Transverse colon (tissue), 4 donors: Measurements from ENCODE around the gene LCORL. TPM values are rescaled to one million over a fixed set of nuclear protein-coding genes. Genes with fewer than 3 reads are reported as not detected.

Source experiments
- DNase-seq: peaks from one replicate; pipeline ENCODE4 v3.0.0-alpha.2; 2019
- H3K27ac ChIP-seq, 4 donors: fragments of 200-600 bp; sonication (generic); 2 replicates each; pipeline ENCODE4 v1.5.1; 2016 to 2018; ENCODE audit warnings: inconsistent platforms in 4 of 4
- H3K27me3 ChIP-seq: fragments of 200-600 bp; sonication (generic); 2 replicates; pipeline ENCODE4 v1.5.1; 2017; ENCODE audit warnings: inconsistent platforms
- H3K36me3 ChIP-seq, 4 donors: fragments of 200-600 bp; sonication (generic); 2 replicates each; pipeline ENCODE4 v1.5.1; 2017 to 2019; ENCODE audit warnings: inconsistent platforms in 4 of 4
- H3K4me1 ChIP-seq, 4 donors: fragments of 200-600 bp; sonication (generic); 2 replicates each; pipeline ENCODE4 v1.5.1; 2017 to 2020; ENCODE audit warnings: inconsistent platforms in 4 of 4
- H3K4me3 ChIP-seq, 4 donors: fragments of 200-600 bp; sonication (generic); 1 replicate in 1 of 4; 2 replicates in 3 of 4; pipeline versions ENCODE4 v1.5.1 to v1.6.1; 2017 to 2019; ENCODE audit warnings: inconsistent platforms in 4 of 4
- H3K9me3 ChIP-seq, 2 donors: fragments of 200-600 bp; sonication (generic); 2 replicates each; pipeline ENCODE4 v1.5.1; 2017 to 2019; ENCODE audit warnings: inconsistent platforms in 2 of 2
- CTCF ChIP-seq, 5 experiments: fragments of 200-600 bp in 3 of 5; fragments of 450-650 bp in 2 of 5; sonication (generic) in 3 of 5; IDR thresholded peaks; 1 replicate in 2 of 5; 2 replicates in 3 of 5; pipeline ENCODE4 v1.5.1; 2016 to 2017; ENCODE audit warnings: antibody characterized with exemption in 5 of 5, inconsistent platforms in 3 of 5, mild to moderate bottlenecking in 2 of 5, moderate library complexity in 1 of 5
- EP300 ChIP-seq: sonication (generic); formaldehyde crosslinking; IDR thresholded peaks from one replicate; pipeline ENCODE4 v1.6.1; 2017; ENCODE audit warnings: antibody characterized with exemption, low read depth
- POLR2A ChIP-seq: fragments of 450-650 bp; IDR thresholded peaks from one replicate; pipeline ENCODE4 v1.6.1; 2016; ENCODE audit warnings: antibody characterized with exemption, mild to moderate bottlenecking, moderate library complexity
- POLR2AphosphoS5 ChIP-seq, 3 donors: sonication (generic); formaldehyde crosslinking; IDR thresholded peaks; one replicate each; pipeline ENCODE4 v1.6.1; 2016; ENCODE audit warnings: antibody characterized with exemption in 3 of 3
- WGBS, 2 donors: methylation state at CpG; one replicate each; pipeline ENCODE4 v1.1.5; 2018; ENCODE audit warnings: low coverage in 1 of 2; 5-methylcytosine and 5-hydroxymethylcytosine counted together
- in situ Hi-C, 4 donors: fragments of 200-750 bp; cut with MboI; loops; one replicate each; pipeline versions ENCODE4 v1.15.0 to v1.15.1; 2017; ENCODE audit warnings: low sequenced_read_pairs in 3 of 4, low pct_ligation_motif_present in 1 of 4, low pct_unique_long_range_greater_than_20kb in 1 of 4
- intact Hi-C: fragments of 100-400 bp; cut with DNase I; formaldehyde crosslinking; loops from one replicate; pipeline ENCODE4 v1.15.1; 2023; ENCODE audit warnings: low total_unique reads
- total RNA-seq, 4 donors: library from RNA; depleted of rRNA; stranded (reverse); fragments of >200 nt; gene quantifications; one replicate each; pipeline ENCODE4 v1.1.0, GENCODE V29; 2016

The LCORL gene
- total RNA-seq, 4 donors from 2014 or later: 14.7 to 162 (median 28.5) TPM

GRCh38 chr4:18050448-18050847 is 28.9 kb upstream of the LCORL start:
- H3K9me3 ChIP-seq: no peaks in the 10 kb centered on the region
- 88 to 93% methylated on average over 6 of the region's 6 CpGs for WGBS, 2 donors
- in situ Hi-C loops: no loop called here
- intact Hi-C loops: no loop called here
- TF ChIP-seq POLR2AphosphoS5 (IDR thresholded peaks at IDR 0.05) (no peak), POLR2A (no peak), CTCF (IDR thresholded peaks at IDR 0.05) (no peak), EP300 (no peak)
- no peak for DNase-seq
- H3K27ac ChIP-seq: no peak overlapping the region
- H3K4me3 ChIP-seq: no peak overlapping the region
- no peaks in the 10 kb centered on the region for H3K4me1 ChIP-seq
- no peaks in the 10 kb centered on the region for H3K36me3 ChIP-seq
- no peaks in the 10 kb centered on the region for H3K27me3 ChIP-seq

GRCh38 chr4:18049446-18049845 is 27.9 kb upstream of the LCORL start:
- Histone ChIP-seq H3K36me3 (no peaks in the 10 kb centered on the region), H3K4me3 (no peak overlapping the region), H3K4me1 (no peaks in the 10 kb centered on the region), H3K27ac (no peak overlapping the region), H3K27me3 (no peaks in the 10 kb centered on the region), H3K9me3 (no peaks in the 10 kb centered on the region)
- TF ChIP-seq EP300 (no peak), POLR2AphosphoS5 (IDR thresholded peaks at IDR 0.05) (no peak), POLR2A (no peak), CTCF (IDR thresholded peaks at IDR 0.05) (no peak)
- in situ Hi-C loops: no loop called here
- intact Hi-C loops: no loop called here
- no peak for DNase-seq
- 56 to 85% methylated on average over 3 of the region's 3 CpGs for WGBS, 2 donors

GRCh38 chr4:18042754-18043153 is 21.2 kb upstream of the LCORL start:
- in situ Hi-C loops: no loop called here
- Histone ChIP-seq H3K9me3 (no peaks in the 10 kb centered on the region), H3K27ac (no peak overlapping the region), H3K27me3 (no peaks in the 10 kb centered on the region), H3K4me1 (no peaks in the 10 kb centered on the region), H3K36me3 (no peaks in the 10 kb centered on the region), H3K4me3 (no peak overlapping the region)
- no peak for DNase-seq
- TF ChIP-seq POLR2AphosphoS5 (IDR thresholded peaks at IDR 0.05) (no peak), CTCF (IDR thresholded peaks at IDR 0.05) (peak in 2 of 5 experiments; percentile 18 to 28), POLR2A (no peak), EP300 (no peak)
- 38 to 74% methylated on average over 2 of the region's 2 CpGs for WGBS, 2 donors
- intact Hi-C loops: no loop called here

- Histone ChIP-seq H3K27ac (no peak overlapping the region), H3K27me3 (no peaks in the 10 kb centered on the region), H3K36me3 (no peaks in the 10 kb centered on the region), H3K4me3 (no peak overlapping the region), H3K9me3 (no peaks in the 10 kb centered on the region), H3K4me1 (no peaks in the 10 kb centered on the region)
- TF ChIP-seq POLR2AphosphoS5 (IDR thresholded peaks at IDR 0.05) (no peak), CTCF (IDR thresholded peaks at IDR 0.05) (no peak), POLR2A (no peak)
- in situ Hi-C loops (no loop called here), intact Hi-C loops (no loop called here)
- WGBS, 2 donors: 90 to 100% methylated on average over 1 of the region's 1 CpG
- DNase-seq: no peak
Observed at GRCh38 chr4:18042012-18042411, 20.5 kb upstream of the LCORL start.
